Muscle of leg (tissue), 11 donors: ENCODE measurements around the gene KLHL28. TPM values are rescaled to one million over a fixed set of nuclear protein-coding genes. Genes with fewer than 3 reads are reported as not detected.

Experiments
- DNase-seq: peaks from one replicate; pipeline ENCODE4 v3.0.0; 2013
- H3K27ac ChIP-seq: one replicate; pipeline ENCODE4 v1.5.1; 2013; ENCODE audit warnings: mild to moderate bottlenecking, low read length, control low read depth
- H3K27me3 ChIP-seq: one replicate; pipeline ENCODE4 v1.6.1; 2013; ENCODE audit warnings: low read length; ENCODE audit not compliant: control insufficient read depth, insufficient read depth
- H3K36me3 ChIP-seq: one replicate; pipeline ENCODE4 v1.6.1; 2013; ENCODE audit warnings: low read length; ENCODE audit not compliant: control insufficient read depth, insufficient read depth
- H3K4me1 ChIP-seq: one replicate; pipeline ENCODE4 v1.6.1; 2013; ENCODE audit warnings: low read length; ENCODE audit not compliant: control insufficient read depth, insufficient read depth
- H3K4me3 ChIP-seq: one replicate; pipeline ENCODE4 v1.5.1; 2013; ENCODE audit warnings: low read length, control low read depth
- H3K9me3 ChIP-seq: replicated peaks from 2 replicates; pipeline ENCODE4 v1.6.1; 2013; ENCODE audit warnings: low read depth, low read length; ENCODE audit not compliant: control insufficient read depth
- WGBS: methylation state at CpG from one replicate; pipeline ENCODE4 v1.1.5; 2013; ENCODE audit warnings: missing lambda C conversion rate; ENCODE audit not compliant: insufficient coverage; 5-methylcytosine and 5-hydroxymethylcytosine counted together
- polyA plus RNA-seq, 8 donors: library from polyadenylated mRNA; unstranded; fragments of 120-200 nt; gene quantifications; one replicate each; pipeline versions ENCODE4 v1.2.1 to v1.2.3, GENCODE V29; 2013; ENCODE audit warnings: inconsistent platforms in 1 of 8, low replicate concordance in 1 of 8; ENCODE audit not compliant: insufficient read length in 8 of 8, insufficient read depth in 1 of 8
- total RNA-seq: library from RNA; stranded (reverse); fragments of 120-200 nt; gene quantifications from one replicate; pipeline ENCODE4 v1.2.4, GENCODE V29; 2013

The KLHL28 gene
- total and polyA plus RNA-seq, 9 donors, result 8.8 to 15.3 (median 13.2) TPM

DNA sequence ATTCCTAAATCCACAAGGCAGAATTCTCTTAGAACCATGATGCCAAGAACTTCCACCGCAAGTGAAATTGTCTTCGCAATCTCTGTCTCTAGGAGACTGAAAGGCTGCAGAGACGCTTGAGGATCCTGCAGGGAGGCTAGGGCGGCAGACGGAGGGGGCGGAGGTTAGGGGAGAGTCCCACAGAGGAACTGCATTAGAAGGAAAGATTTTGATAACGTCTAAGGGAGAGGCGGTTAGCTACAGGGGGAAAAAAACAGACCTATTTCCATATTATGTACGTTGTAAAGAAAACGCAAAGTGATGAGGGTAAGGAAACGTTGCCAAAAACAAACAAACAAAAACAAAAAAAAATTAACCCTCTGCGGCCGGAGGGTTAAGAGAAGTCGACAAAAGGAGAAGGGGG lies 595 bp downstream of the KLHL28 start:
- Histone ChIP-seq H3K4me1 (peaks cover 6% of the 10 kb centered on the region), H3K27me3 (no peaks in the 10 kb centered on the region), H3K27ac (peak overlapping the region; percentile 96), H3K36me3 (no peaks in the 10 kb centered on the region), H3K4me3 (peak overlapping the region; percentile 62), H3K9me3 (no peaks in the 10 kb centered on the region)
- 0% methylated on average over 3 of the region's 14 CpGs for WGBS
- peak; percentile 87 for DNase-seq

DNA sequence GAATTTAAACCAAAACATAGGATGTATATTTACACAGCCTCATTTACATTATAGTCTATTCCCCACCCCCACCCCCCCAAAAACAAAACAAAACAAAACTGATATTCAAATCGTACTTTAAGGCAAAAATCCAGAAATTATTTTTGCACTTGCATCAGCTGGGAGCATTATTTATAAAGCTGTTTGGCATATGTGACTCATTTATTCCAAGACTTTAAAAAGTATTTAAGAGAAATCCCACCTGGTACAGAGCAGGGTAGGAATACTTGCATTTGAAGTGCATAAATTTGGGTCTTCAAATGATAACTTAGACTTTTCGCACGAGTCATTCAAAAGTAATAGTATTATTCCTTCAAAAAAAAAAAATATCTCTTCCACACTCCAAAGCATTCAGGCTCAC lies 1.1 kb downstream of the KLHL28 start:
- H3K27ac ChIP-seq, result peak overlapping the region; percentile 96
- no CpG with 5 or more reads among the region's 3 CpGs for WGBS
- peak overlapping the region; percentile 62 for H3K4me3 ChIP-seq
- peak; percentile 27 for DNase-seq
- no peaks in the 10 kb centered on the region for H3K9me3 ChIP-seq
- peaks cover 6% of the 10 kb centered on the region for H3K4me1 ChIP-seq
- no peaks in the 10 kb centered on the region for H3K27me3 ChIP-seq
- H3K36me3 ChIP-seq, result no peaks in the 10 kb centered on the region

DNA sequence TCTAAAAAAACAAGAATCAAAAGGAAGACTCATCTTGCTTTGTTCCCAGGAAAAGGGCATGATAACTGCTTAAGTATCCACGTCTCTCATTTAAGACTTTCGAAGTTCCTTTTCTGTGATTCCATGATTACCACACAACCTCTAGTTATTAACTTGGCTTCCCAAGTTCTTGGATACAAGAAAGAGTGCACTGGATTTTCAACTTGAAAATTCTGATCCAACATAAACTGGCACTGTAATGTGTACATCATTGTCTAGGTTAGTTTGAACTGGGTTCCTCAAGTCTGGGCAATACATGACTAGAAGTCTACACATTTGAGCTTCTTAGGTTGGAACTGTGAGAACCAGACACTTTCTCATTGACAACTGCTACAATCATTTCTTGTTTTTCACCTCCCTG lies 1.6 kb downstream of the KLHL28 start:
- Histone ChIP-seq H3K36me3 (no peaks in the 10 kb centered on the region), H3K4me1 (peaks cover 6% of the 10 kb centered on the region), H3K4me3 (peak overlapping the region; percentile 20), H3K27me3 (no peaks in the 10 kb centered on the region), H3K27ac (no peak overlapping the region), H3K9me3 (no peaks in the 10 kb centered on the region)
- WGBS, result no CpG with 5 or more reads among the region's 2 CpGs
- no peak for DNase-seq

GRCh38 chr14:44959538-44959937 lies 2.2 kb downstream of the KLHL28 start:
- H3K27me3 ChIP-seq, result no peaks in the 10 kb centered on the region
- WGBS, result no CpG with 5 or more reads among the region's 3 CpGs
- H3K27ac ChIP-seq, result no peak overlapping the region
- H3K4me3 ChIP-seq, result no peak overlapping the region
- no peaks in the 10 kb centered on the region for H3K9me3 ChIP-seq
- DNase-seq, result no peak
- peaks cover 6% of the 10 kb centered on the region for H3K4me1 ChIP-seq
- no peaks in the 10 kb centered on the region for H3K36me3 ChIP-seq

DNA sequence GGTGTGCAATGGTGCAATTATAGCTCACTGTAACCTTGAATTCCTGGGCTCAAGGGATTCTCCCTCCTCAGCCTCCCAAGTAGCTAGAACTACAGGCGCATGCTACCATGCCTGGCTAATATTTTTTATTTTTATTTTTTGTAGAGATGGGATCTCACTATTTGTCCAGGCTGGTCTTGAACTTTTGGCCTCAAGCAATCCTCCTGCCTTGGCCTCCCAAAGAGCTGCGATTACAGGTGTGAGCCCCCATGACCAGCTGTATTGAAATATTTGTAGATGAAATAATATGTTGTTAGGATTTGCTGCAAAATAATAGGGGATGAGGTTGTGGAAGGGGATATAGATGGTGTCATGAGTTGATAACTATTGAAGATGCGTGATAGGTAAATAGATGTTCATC lies 4.9 kb downstream of the KLHL28 start:
- no peaks in the 10 kb centered on the region for H3K4me1 ChIP-seq
- WGBS, result 88% methylated on average over 1 of the region's 3 CpGs
- no peaks in the 10 kb centered on the region for H3K9me3 ChIP-seq
- H3K36me3 ChIP-seq, result peaks cover 3% of the 10 kb centered on the region
- no peaks in the 10 kb centered on the region for H3K27me3 ChIP-seq
- H3K27ac ChIP-seq, result no peak overlapping the region
- no peak for DNase-seq
- no peak overlapping the region for H3K4me3 ChIP-seq

DNA sequence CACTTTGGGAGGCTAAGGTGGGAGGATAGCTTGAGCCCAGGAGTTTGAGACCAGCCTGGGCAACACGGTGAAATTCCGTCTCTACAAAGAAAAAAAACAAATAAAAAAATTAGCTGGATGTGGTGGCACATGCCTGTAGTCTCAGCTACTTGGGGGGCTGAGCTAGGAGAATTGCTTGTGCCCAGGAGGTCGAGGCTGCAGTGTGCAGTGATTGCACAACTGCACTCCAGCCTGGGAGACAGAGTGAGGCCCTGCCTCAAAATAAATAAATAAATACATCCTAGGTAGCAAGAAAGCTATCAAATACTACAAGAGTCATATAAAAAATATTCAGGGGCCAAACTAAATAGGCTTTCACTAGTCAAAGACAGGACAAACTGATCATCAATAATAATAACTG lies 6.2 kb downstream of the KLHL28 start:
- Histone ChIP-seq H3K9me3 (no peaks in the 10 kb centered on the region), H3K27ac (no peak overlapping the region), H3K36me3 (peaks cover 3% of the 10 kb centered on the region), H3K27me3 (no peaks in the 10 kb centered on the region), H3K4me1 (no peaks in the 10 kb centered on the region), H3K4me3 (no peak overlapping the region)
- no peak for DNase-seq
- WGBS, result no CpG with 5 or more reads among the region's 3 CpGs

DNA sequence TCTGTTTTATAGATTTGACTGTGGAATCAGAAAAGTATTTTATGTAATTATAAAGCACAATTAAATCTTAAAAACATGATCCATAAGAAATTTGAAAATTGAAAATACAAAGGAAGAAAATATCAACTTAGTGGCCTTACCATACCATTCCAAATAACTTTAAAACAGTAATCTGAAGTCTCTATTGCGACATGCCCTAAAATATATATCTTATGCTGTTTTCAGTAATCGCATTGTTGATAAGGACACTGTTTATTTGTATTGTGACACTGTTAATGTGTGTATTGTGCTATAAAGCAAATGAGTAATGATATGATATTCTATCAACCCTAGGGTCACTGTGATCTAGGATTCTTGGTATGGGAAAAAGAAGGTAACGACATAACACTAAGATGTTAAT lies 7.0 kb downstream of the KLHL28 start:
- H3K27me3 ChIP-seq, result no peaks in the 10 kb centered on the region
- peaks cover 3% of the 10 kb centered on the region for H3K36me3 ChIP-seq
- no peak overlapping the region for H3K27ac ChIP-seq
- no peaks in the 10 kb centered on the region for H3K4me1 ChIP-seq
- H3K4me3 ChIP-seq, result no peak overlapping the region
- no peak for DNase-seq
- H3K9me3 ChIP-seq, result no peaks in the 10 kb centered on the region
- WGBS, result no CpG with 5 or more reads among the region's 3 CpGs

- H3K4me1 ChIP-seq, result no peaks in the 10 kb centered on the region
- H3K4me3 ChIP-seq, result no peak overlapping the region
- H3K9me3 ChIP-seq, result no peaks in the 10 kb centered on the region
- no CpG with 5 or more reads among the region's 4 CpGs for WGBS
- H3K36me3 ChIP-seq, result peaks cover 3% of the 10 kb centered on the region
- H3K27me3 ChIP-seq, result no peaks in the 10 kb centered on the region
- no peak overlapping the region for H3K27ac ChIP-seq
- no peak for DNase-seq
These were observed 9.2 kb downstream of the KLHL28 start for GRCh38 chr14:44952391-44953110.

DNA sequence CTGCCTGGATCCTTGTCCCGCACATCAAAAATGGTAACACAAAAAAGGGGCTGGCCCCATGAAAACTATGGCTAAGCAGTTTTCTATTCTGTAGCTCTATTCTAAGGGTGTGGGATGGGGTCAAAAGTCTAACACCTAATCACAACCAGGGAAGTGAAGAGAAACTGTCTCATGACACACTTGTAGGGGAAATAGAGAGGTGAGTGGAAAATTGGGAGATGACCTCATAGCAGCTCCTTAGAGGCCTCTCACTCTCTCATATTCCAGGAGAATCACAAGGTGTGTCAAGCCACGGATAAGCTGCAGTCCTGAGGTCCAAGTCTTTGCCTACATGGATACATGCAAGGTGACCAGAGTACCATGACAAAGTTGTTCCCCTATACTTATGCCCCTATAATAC lies 10.7 kb downstream of the KLHL28 start:
- no peak for DNase-seq
- H3K27me3 ChIP-seq, result no peaks in the 10 kb centered on the region
- no peak overlapping the region for H3K4me3 ChIP-seq
- H3K36me3 ChIP-seq, result peaks cover 3% of the 10 kb centered on the region
- H3K27ac ChIP-seq, result no peak overlapping the region
- 50% methylated on average over 1 of the region's 2 CpGs for WGBS
- peaks cover 4% of the 10 kb centered on the region for H3K9me3 ChIP-seq
- H3K4me1 ChIP-seq, result no peaks in the 10 kb centered on the region

- no peaks in the 10 kb centered on the region for H3K4me1 ChIP-seq
- DNase-seq, result peak; percentile 88
- no peaks in the 10 kb centered on the region for H3K27me3 ChIP-seq
- no peak overlapping the region for H3K27ac ChIP-seq
- H3K9me3 ChIP-seq, result peaks cover 4% of the 10 kb centered on the region
- peaks cover 10% of the 10 kb centered on the region for H3K36me3 ChIP-seq
- WGBS, result no CpG with 5 or more reads among the region's 4 CpGs
- no peak overlapping the region for H3K4me3 ChIP-seq
These were observed 16.5 kb downstream of the KLHL28 start for GRCh38 chr14:44945264-44945663.

- H3K27me3 ChIP-seq, result no peaks in the 10 kb centered on the region
- H3K9me3 ChIP-seq, result peaks cover 4% of the 10 kb centered on the region
- H3K36me3 ChIP-seq, result peaks cover 11% of the 10 kb centered on the region
These were observed 17.6 kb downstream of the KLHL28 start for GRCh38 chr14:44944107-44944506.

More at GRCh38 chr14:44944107-44944506, 17.6 kb downstream of the KLHL28 start:
- H3K4me3 ChIP-seq, result no peak overlapping the region
- no peak for DNase-seq
- H3K4me1 ChIP-seq, result no peaks in the 10 kb centered on the region
- H3K27ac ChIP-seq, result no peak overlapping the region
